Activated CD4-positive, alpha-beta T cell treated with anti-CD3 and anti-CD28 coated beads, Interleukin-2, Interleukin-6, amounts not matched to agents 100 ng/mL and 50 ng/mL, durations not matched to agents 16 hours and 8 hours (primary cell): ENCODE results near the gene KLF8.
A peak's percentile ranks its signal among the peaks of the same experiment; 100 is the strongest.
"Not testable (repeated sequence)": the region's sequence is repeated elsewhere in the genome, so short reads cannot be mapped to it uniquely, and the experiment has no call there.

Experiments used
- DNase-seq: peaks from one replicate; pipeline ENCODE4 v3.0.0-alpha.2; 2020

KLF8 gene

DNA sequence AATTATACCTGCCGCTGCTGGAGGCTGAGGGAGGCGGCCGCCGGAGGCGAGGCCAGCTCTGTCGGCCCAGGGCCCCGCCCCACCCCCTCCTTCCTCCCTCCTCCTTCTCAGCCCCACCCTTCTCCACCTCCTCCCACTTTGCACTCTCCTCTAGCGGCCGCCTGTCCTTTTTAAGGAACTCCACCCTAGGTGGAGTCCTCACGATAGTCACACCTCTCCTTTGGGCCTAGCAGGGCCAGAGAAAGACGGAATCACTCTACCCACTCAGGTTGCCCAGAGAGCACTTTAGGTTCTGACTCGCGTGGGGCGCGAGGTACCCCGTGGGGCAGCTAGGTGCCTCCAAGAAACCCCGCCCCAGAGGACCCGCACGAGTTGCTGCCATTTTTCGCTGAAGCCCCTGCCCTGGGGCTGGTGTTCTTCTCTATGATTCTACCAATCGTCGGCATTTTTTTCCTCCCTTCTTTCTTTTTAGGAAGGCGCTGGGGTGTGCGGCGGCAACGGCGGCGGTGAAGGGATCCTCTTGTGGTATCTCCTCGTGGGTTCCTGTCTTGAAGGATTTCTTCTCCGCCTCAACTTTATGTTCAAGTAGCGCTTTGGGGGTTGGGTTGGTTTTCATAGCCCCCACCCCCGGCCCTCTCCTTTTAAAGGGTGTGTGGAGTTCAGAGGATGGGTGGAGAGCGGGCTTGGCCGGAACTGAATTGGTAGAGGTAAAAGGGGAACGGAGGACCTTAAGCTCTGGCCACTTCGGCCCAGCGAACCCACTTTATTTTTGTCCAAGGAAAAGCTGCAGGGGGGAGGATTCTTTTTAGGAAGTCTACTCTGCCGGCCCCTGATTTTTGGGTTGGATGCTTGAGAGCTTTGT, at the start of gene KLF8:
Gene KLF8 (plus strand): TSS at position 136 of the 862 bp plus-strand sequence. CDS start 979 bp downstream, outside the sequence.
- DNase-seq: peak; percentile 52

DNA sequence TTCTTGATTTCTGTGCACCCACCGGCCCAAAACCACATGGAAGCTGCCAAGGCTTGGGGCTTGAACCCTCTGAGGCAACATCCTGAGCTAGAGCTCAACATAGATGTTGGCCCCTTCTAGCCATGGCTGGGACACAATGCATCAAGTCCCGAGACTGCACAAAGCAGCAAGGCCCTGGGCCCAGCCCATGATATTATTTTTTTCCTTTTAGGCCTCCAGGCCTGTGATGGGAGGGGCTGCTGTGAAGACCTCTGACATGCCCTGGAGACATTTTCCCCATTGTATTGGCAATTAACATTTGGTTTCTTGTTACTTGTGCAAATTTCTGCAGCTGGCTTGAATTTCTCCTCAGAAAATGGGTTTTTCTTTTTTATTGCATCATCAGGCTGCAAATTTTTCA, 25.2 kb upstream of the KLF8 start:
- DNase-seq: not testable (repeated sequence)

DNA sequence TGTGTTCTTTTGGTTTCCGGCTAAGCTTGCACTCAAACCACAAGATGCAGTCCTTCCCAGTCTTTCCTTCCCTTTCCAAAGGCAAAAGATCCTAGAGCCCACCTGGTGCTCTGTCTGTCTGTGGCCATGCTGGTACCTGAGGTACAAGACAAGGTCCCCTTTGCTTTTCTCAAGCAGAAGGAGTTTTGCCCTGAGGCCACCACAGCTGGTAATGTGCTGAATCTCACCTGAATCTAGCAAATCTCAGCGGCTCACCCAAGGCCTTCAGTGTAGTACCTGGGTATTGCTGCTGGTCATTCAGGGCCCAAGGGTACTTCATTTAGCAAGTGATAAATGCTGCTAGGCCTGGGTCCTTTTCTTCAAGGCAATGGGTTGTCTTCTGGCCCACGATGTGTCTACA, 20.5 kb upstream of the KLF8 start:
- DNase-seq: no peak

DNA sequence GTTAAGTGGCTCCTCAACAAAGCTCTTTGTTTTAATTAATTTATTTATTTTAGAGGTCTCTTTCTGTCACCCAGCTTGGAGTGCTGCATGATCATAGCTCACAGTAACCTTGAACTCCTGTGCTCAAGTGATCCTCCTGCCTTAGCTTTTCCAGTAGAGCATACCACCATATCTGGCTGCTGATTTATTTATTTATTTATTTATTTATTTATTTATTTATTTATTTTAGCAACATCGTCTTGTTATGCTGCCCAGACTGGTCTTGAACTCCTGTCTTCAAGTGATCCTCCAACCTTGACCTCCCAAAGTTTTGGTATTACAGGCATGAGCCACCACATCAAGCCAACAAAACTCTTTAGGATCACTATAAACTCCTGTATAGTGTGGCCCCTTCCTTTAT, 15.8 kb upstream of the KLF8 start:
- no peak for DNase-seq

DNA sequence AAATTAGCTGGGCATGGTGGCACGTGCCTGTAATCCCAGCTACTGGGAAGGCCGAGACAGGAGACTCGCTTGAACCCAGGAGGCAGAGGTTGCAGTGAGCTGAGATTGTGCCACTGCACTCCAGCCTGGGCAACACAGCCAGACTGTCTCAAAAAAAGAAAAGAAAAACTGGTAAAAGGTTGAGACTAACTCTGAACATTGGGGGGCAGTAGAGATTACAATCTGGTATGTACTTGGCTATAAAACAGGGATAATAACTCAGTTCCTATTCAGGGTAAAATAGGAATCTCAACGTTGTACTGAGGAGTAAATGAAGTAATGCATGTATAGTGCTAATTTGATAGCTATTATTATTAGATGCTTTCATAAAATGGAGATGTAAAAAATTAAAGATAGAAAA, 12.5 kb upstream of the KLF8 start:
- peak; percentile 20 for DNase-seq

DNA sequence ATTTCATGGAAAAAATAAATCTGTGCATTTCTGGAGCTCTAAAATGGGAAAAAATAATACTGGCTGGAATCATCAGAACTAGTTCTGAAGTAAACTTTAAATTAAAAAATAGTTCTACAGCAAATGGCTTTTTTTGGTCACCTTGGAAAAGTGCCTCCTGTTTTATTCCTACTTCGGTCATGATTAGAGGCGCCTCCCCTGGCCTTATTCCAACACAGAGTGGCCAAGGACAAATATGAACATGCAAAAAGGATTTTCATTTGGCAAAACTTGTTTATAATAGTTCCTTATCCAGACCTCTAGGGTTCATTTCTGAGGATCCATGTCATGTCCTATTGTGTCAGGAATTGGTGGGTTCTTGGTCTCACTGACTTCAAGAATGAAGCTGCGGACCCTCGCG, 11.1 kb upstream of the KLF8 start:
- DNase-seq: no peak

DNA sequence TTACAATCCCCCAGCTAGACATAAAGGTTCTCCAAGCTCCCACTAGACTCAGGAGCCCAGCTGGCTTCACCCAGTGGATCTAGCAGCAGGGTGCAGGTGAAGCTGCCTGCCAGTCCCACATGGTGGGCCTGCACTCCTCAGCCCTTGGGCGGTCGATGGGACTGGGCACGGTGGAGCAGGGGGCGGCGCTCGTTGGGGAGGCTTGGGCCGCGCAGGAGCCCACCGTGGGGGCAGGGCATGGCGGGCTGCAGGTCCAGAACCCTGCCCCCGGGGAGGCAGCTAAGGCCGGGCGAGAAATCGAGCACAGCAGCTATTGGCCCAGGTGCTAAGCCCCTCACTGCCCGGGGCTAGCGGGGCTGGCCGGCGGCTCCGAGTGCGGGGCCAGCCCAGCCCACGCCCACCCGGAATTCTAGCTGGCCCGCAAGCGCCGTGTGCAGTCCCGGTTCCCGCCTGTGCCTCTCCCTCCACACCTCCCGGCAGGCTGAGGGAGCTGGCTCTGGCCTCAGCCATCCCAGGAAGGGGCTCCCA, 9.6 kb upstream of the KLF8 start:
- DNase-seq: no peak

DNA sequence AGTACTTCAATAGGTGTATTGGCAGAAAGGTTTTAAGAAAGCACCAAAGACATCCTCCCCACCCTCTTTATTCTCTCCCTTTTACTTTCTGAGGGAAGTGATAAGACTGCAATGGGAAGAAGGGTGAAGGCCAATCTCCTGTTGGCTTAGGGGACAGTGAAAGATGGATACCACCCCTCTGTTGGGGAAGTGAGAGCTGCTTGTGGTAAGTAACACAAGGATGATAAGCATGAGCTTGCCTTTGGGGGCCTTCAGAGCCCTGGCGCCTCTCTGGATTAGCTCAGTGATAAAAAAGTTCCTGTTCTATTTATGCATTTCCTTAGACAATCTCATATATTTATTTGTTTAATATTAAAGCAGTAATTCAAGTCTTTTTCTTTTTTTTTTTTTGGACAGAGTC, 5.2 kb upstream of the KLF8 start:
- DNase-seq: no peak

DNA sequence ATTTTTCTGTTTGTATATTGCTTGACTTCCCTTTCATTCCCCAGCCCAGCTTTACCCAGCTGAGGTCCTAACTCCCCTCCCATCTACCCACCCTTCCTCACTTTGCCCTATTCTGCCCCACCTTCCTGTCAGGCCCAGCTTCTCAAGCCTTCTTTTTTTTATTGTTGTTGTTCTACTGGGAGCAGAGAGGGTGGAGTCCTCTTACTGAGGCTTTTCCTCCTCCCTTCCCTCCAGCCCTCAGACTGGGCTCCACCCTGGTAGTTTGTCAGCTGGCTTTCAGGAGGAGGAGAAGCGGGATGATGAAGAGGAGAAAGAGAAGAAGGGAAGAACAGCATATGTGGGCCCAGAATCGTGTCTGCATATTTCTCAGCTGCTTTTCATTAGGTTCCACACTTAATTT, 3.2 kb upstream of the KLF8 start:
- no peak for DNase-seq

DNA sequence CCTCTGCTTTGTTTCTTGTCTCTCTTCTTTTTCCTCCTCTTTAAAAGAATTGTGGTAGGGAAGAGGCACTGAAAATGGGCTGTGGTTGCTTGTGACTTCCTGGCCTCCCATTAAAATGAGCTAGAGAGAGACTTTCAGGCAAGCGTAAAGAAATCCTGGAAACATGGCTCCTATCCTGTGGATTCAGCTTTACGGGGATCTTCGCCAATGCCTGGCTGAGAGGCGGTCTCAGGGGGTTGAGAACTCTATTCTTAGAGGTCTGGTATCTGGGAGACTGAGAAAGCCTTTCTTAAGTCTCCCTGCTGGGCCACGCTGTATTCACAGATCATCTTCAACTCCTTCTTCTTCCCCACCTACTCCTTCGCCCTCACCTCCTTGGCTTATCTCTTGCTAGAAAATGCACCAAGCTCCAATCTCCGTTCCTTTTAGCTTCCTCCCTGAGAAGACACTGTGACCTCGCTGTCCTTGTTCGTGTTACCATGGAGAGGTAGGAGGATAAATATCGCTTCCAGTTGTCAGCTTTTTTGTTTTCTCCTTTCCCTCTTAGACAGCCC, 542 bp upstream of the KLF8 start:
- no peak for DNase-seq

DNA sequence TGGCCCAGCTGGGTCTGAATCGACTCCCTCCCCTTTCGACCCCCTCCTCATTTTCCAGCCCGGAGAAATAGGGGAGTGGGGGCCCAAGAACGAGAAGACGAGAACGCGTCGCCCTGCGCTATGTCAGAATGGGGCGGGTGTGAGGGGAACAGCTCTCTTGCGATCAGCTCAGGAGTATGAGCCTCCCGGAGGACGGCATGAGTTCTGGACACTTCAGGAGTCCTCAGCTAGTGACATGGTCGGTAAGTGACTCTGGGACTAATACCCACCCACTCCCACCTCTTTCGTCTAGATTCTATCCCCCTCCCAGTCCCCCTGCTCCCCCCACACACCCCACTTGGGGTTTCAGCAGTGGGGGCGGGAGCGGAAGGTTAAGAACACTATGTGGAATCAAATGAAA, 944 bp downstream of the KLF8 start:
- DNase-seq: no peak

DNA sequence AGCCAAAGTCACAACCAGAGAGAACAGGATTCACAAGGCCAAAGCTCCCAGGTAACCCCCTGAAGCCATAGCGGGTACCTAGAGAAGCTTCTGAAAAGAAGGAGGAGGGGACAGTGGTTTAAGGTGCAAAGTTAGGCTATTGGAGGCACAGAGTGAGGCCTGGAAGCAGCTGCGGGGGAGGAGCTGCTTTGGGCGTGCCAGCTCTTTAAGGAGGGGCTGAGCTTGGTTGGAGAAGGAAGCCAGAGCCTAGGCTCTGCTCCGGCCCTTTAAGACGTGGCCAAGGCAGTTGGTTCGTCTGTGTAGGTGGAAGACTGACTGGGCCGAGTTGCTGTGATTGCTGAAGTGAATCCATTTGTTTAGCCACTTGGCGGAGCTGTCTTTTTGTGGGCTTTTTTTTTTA, 1.5 kb downstream of the KLF8 start:
- DNase-seq: peak; percentile 21

DNA sequence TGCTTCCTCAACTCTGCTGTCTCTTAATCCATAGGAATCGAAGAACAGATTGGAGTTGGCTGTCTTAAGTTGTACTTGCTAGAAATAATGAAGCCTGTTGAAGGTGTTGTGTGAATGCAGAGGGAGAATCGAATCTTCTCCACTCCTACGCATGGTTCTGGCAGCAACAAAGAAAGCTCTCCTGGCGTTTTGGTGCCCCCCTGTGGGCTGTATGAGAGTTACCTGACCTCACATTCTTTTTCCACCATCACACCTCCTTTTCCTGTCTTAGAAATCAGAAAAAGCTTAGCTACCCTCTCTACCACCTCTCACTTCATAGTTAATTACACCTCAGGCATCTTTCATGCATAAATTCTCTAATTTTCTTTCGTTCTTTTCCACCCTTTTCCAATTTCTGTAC, 16.3 kb downstream of the KLF8 start:
- peak; percentile 68 for DNase-seq

DNA sequence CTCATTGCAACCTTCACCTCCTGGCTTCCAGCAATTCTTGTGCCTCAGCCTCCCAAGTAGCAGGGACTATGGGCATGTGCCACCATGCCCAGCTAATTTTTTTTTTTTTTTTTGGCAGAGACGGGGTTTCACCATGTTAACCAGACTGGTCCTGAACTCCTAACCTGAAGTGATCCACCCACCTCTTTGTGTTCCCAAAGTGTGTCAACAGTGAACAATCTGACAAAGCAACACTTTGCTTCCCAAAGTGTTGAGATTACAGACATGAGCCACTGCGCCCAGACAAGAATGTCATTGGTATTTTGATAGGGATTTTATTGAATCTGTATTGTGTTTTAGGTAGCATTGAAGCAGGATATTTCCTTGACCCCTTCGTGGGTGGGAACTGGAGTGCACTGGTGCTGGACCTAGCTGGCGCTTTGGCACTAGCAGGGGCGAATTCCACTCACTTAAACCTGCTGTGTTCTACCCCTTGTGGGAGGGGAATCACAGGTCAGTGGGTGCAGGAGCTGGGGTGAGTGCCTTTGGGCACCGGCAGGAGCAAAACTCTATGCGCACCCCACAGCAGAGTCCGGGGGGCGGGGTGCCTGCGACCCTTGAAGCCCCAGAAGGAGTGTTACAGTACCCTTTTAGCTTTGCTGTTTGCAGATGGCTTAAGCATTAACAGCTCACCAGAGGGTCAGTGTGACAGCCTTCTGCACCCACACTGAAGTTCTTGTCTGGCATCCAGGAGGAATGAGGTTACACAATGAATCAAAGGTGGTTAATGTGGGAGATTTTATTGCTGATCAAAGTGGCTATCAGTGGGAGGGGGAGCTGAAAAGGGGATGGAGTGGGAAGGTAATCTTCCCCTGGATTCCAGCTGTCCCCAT, 21.9 kb downstream of the KLF8 start:
- no peak for DNase-seq

DNA sequence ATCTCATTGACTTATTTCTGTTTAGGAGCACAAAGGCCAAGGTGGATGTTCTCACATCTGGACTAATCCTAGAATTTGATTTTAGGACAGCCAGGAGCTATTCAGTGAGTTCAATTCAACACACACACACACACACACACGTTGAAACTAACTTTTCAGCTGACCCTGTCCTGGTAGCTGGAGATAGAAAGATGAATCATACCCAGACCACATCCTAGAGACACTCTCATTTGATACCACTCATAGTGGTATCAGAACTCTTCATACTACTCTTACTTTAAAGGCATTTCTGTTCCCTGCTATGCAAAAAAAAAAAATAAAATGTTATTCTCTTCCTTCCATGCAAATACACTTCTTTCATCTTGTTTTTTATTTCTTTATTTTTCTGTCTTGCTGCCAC, 36.7 kb downstream of the KLF8 start:
- DNase-seq: peak; percentile 35

DNA sequence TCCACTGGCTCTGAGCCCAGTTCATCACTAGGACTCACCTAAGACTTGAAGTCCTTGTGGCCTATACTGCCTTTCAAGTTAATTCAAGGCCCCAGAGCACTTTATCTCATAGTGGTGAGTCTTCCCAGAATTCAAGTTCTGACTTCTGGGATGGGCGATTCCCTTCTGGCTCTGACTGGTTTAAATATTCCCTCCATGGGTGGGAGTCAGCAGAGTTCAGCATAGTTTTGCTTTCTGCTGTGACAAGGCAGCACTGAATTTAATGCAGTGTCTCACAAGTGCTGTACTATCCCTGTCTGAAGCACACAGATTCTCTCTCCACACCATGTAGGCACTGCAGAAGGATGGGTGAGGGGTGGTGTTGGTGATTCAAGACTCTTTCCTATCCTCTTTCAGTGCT, 46.5 kb downstream of the KLF8 start:
- DNase-seq: no peak

DNA sequence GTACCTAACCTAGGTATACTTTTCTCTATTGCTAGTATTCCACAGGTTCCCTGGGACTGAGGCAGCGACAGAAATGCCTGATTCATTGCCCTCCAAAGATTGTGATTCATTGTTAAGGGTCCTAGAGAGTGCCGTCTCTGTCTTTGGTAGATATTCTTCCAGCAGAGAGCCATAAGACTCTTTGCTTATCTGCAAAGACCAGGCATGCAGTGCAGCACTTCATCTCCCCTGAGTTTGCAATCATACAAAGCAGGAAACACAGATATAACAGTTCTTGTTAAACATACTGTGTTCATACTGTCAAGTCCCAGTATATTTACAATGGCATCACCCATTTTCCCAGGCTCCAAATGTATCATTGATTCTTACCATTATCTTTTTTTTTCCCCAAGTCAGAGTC, 47.7 kb downstream of the KLF8 start:
- no peak for DNase-seq

DNA sequence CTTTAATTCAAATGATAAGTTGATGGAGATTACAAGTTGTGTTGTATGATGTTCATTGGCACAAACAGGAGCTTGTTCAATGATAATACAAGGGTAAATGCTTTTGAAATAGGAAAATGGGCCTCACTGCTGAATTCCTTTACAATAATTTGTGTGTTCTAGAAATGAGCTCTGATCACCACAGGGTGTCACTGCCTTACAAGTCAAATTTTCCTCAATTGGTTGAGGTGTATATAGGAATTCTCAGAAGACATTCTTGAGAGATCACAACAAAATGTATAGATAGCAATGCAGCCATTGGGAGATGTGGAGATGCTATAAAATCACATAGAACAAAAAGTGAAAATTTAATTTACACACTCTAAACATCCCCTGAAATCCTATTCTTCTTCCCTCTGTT, 49.6 kb downstream of the KLF8 start:
- DNase-seq: peak; percentile 13

DNA sequence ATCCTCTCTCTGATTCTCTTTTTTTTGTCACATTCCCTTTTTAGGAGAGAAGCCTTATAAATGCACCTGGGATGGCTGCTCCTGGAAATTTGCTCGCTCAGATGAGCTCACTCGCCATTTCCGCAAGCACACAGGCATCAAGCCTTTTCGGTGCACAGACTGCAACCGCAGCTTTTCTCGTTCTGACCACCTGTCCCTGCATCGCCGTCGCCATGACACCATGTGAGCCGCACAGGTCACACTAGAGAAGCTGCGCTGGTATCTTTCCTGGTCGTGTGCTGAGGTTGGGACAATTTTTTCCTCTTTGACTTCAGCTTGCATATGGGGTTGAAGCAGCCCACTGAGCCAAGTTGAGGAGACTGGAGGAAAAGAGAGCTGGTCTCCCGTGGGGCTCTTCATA, 52.1 kb downstream of the KLF8 start:
- no peak for DNase-seq

DNA sequence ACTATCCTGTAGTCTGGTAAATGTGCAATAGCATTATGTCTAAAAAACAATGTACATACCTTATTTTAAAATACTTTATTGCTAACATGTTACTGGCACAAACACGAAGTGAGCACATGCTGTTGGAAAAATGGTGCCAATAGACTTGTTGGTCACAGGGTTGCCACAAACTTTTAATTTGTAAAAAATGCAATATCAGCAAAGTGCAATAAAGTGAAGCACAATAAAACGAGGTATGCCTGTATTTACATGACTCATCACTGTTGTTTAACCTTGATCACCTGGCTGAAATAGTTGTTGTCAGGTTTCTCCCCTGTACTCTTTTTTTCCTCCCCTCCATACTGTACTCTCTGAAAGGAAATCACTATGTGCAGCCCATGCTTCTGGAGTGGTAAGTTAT, 56.5 kb downstream of the KLF8 start:
- DNase-seq: no peak

DNA sequence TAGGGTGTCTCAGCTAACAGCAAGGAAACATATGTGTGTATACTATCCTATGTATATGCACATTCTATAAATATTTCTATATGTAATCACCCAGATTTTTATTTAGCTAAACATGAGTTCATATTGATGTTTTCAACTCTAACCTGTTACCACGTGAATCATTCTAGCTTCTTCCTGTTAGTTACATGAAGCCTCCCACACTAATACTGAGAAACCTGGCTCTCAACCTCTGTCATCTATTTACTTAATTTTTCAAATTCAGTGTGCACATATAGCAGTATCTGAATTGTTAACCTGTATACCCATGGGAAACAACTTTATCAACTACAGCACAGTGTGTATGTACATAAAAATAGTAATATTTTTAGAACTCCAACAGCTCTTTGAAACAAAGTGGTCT, 57.3 kb downstream of the KLF8 start:
- peak; percentile 3 for DNase-seq

DNA sequence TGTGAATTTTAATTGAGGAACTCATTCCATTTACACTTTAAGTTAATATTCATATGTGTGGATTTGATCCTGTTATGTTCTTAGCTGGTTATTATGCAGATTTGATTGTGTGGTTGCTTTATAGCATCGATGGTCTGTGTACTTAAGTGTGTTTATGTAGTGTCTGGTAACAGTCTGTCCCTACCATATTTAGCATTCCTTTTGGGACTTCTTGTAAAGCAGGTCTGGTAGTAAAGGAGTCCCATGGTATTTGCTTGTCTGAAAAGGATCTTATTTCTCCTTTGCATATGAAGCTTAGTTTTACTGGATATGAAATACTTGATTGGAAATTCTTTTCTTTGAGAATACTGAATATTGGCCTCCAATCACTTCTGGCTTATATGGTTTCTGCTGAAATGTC, 76.6 kb downstream of the KLF8 start:
- no peak for DNase-seq

DNA sequence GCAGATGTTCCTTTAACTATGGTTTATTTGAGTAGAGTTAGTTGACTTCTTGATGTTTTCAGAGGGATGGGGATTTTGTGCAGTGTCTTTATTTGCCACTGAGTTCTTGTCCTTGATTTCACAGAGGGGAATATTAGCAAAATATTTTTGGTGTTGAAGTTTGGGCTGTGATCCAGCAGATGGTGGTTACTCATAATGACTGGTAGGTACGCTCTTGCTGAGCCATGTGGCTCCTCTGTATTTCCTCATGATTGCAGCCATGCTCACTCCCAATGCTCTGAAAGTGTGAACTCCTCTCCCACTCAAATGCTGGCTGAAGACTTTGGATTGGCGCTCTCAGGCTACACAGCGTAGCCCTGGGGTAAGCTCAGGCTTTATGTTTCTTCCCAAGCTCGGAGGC, 77.7 kb downstream of the KLF8 start:
- DNase-seq: no peak

DNA sequence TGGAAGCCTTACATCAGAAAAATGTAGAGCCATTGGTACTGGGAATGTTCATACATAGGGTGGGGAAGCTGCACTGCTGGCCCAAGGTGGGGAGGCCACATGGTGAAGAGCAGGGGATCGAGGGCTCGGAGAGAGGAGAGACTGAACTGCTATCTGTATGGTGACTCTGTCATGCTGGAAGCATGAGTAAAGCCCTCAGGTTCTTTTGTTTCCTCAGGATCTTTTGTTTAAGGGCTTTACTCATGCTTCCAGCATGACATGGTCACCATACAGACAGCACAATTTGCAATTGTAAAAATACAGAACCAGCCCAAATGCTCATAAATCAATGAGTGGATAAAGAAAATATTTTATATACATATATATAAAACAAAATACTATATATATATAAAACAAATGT, 78.4 kb downstream of the KLF8 start:
- DNase-seq: no peak
